IMR-90 (cell line): ENCODE measurements around the gene DYNC1H1. TPM values are rescaled to one million over a fixed set of nuclear protein-coding genes. Genes with fewer than 3 reads are reported as not detected.

ENCODE experiments used
- ATAC-seq: fragments of 200-7000 bp; cut with Tn5 transposase; 2 replicates; pipeline ENCODE4 v1.9.1; 2020; ENCODE audit warnings: low read depth, mild to moderate bottlenecking, moderate library complexity
- BruUV-seq: library from RNA; stranded (reverse); fragments of 400-500 nt; replicated peaks from 2 replicates; lab custom pipeline; 2021; lab: Mats Ljungman, UMichigan
- CTCF ChIA-PET: fragments of 300-600 bp; formaldehyde crosslinking; extraction: SDS; loops from one replicate; lab custom pipeline; 2021; ENCODE audit warnings: antibody characterized with exemption; lab: Yijun Ruan, JAX
- POLR2A ChIA-PET: fragments of 300-600 bp; sonication (Branson Sonifier 250); formaldehyde crosslinking; loops from one replicate; lab custom pipeline; 2022; ENCODE audit warnings: antibody characterized with exemption; ENCODE audit not compliant: unreplicated experiment; lab: Charles Lee
- DNase-seq: peaks from one replicate; pipeline ENCODE4 v3.0.0; 2013
- H2AFZ ChIP-seq: replicated peaks from 2 replicates; pipeline ENCODE3; 2013; ENCODE audit warnings: low read length, mild to moderate bottlenecking; ENCODE audit not compliant: poor library complexity
- H2AK5ac ChIP-seq: 2 replicates; pipeline ENCODE4 v1.6.1; 2013; ENCODE audit warnings: low read depth, low read length, inconsistent platforms
- H2AK9ac ChIP-seq: replicated peaks from 2 replicates; pipeline ENCODE3; 2013; ENCODE audit warnings: mild to moderate bottlenecking, low read depth, low read length, moderate library complexity; ENCODE audit not compliant: poor library complexity
- H2BK120ac ChIP-seq: 2 replicates; pipeline ENCODE4 v1.6.1; 2013; ENCODE audit warnings: low read depth, low read length, inconsistent platforms
- H2BK15ac ChIP-seq: 3 replicates; pipeline ENCODE4 v1.6.1; 2013; ENCODE audit warnings: low read depth, low read length, inconsistent platforms
- H2BK20ac ChIP-seq: 2 replicates; pipeline ENCODE4 v1.6.1; 2013; ENCODE audit warnings: low read depth, mild to moderate bottlenecking, inconsistent platforms, low read length, moderate library complexity
- H2BK5ac ChIP-seq: 2 replicates; pipeline ENCODE4 v1.6.1; 2013; ENCODE audit warnings: mild to moderate bottlenecking, low read depth, low read length, inconsistent platforms; ENCODE audit not compliant: poor library complexity, severe bottlenecking
- H3K14ac ChIP-seq: replicated peaks from 2 replicates; pipeline ENCODE4 v1.6.1; 2013; ENCODE audit warnings: low read depth, low read length, inconsistent platforms
- H3K18ac ChIP-seq: 2 replicates; pipeline ENCODE4 v1.6.1; 2013; ENCODE audit warnings: low read depth, low read length, control low read depth
- H3K23ac ChIP-seq: 2 replicates; pipeline ENCODE4 v1.6.1; 2013; ENCODE audit warnings: low read depth, low read length, inconsistent platforms
- H3K27ac ChIP-seq: 2 replicates; pipeline ENCODE4 v1.5.1; 2013; ENCODE audit warnings: mild to moderate bottlenecking, control low read depth, low read length; ENCODE audit not compliant: insufficient read depth
- H3K27me3 ChIP-seq: 2 replicates; pipeline ENCODE4 v1.6.1; 2013; ENCODE audit warnings: low read length; ENCODE audit not compliant: control insufficient read depth, insufficient read depth
- H3K36me3 ChIP-seq: 2 replicates; pipeline ENCODE4 v1.6.1; 2013; ENCODE audit warnings: low read length, mixed read lengths; ENCODE audit not compliant: control insufficient read depth, insufficient read depth
- H3K4ac ChIP-seq: 2 replicates; pipeline ENCODE4 v1.6.1; 2013; ENCODE audit warnings: low read depth, low read length, inconsistent platforms
- H3K4me1 ChIP-seq: 2 replicates; pipeline ENCODE4 v1.6.1; 2013; ENCODE audit warnings: low read length, mixed read lengths; ENCODE audit not compliant: control insufficient read depth, insufficient read depth
- H3K4me2 ChIP-seq: 2 replicates; pipeline ENCODE4 v1.6.1; 2013; ENCODE audit warnings: low read depth, mild to moderate bottlenecking, control low read depth, low read length, moderate library complexity
- H3K4me3 ChIP-seq: 2 replicates; pipeline ENCODE4 v1.5.1; 2013; ENCODE audit warnings: low read depth, mild to moderate bottlenecking, control low read depth, low read length, moderate library complexity; ENCODE audit not compliant: insufficient read depth
- H3K56ac ChIP-seq: 2 replicates; pipeline ENCODE4 v1.6.1; 2013; ENCODE audit warnings: low read length, inconsistent platforms; ENCODE audit not compliant: insufficient read depth; ENCODE audit errors: extremely low read depth
- H3K79me1 ChIP-seq, 2 experiments: 2 replicates each; pipeline ENCODE4 v1.6.1; 2013; ENCODE audit warnings: low read length in 2 of 2, inconsistent platforms in 1 of 2, low read depth in 1 of 2
- H3K9ac ChIP-seq: 2 replicates; pipeline ENCODE4 v1.6.1; 2013; ENCODE audit warnings: low read depth, low read length, control low read depth
- H3K9me1 ChIP-seq: 2 replicates; pipeline ENCODE4 v1.6.1; 2013; ENCODE audit warnings: low read length, inconsistent platforms; ENCODE audit not compliant: insufficient read depth
- H3K9me3 ChIP-seq: 2 replicates; pipeline ENCODE4 v1.6.1; 2013; ENCODE audit warnings: low read length; ENCODE audit not compliant: control insufficient read depth, insufficient read depth
- H4K20me1 ChIP-seq: 2 replicates; pipeline ENCODE4 v1.6.1; 2013; ENCODE audit warnings: low read length, inconsistent platforms; ENCODE audit not compliant: insufficient read depth
- H4K5ac ChIP-seq: 2 replicates; pipeline ENCODE4 v1.6.1; 2013; ENCODE audit warnings: mild to moderate bottlenecking, low read depth, low read length, control low read depth
- H4K8ac ChIP-seq, 2 experiments: 2 replicates each; pipeline ENCODE4 v1.6.1; 2013; ENCODE audit warnings: low read depth in 2 of 2, low read length in 2 of 2, control low read depth in 1 of 2, inconsistent platforms in 1 of 2
- H4K91ac ChIP-seq: 2 replicates; pipeline ENCODE4 v1.6.1; 2013; ENCODE audit warnings: low read depth, low read length, inconsistent platforms; ENCODE audit not compliant: insufficient read depth
- CEBPB ChIP-seq: IDR thresholded peaks from 2 replicates; pipeline ENCODE4 v1.6.1; 2012; ENCODE audit warnings: low read depth, low read length, improper control_type of control experiment
- CHD1 ChIP-seq: IDR thresholded peaks from 2 replicates; pipeline ENCODE4 v1.6.1; 2012; ENCODE audit warnings: low read depth, low read length, improper control_type of control experiment
- CTCF ChIP-seq: conservative IDR thresholded peaks from 2 replicates; pipeline ENCODE4 v1.5.1; 2012; ENCODE audit warnings: mild to moderate bottlenecking, low read depth, low read length, improper control_type of control experiment
- ELK1 ChIP-seq: fragments of 150-350 bp; IDR thresholded peaks from 2 replicates; pipeline ENCODE4 v1.6.1; 2016; ENCODE audit warnings: low read depth, mild to moderate bottlenecking, low read length, moderate library complexity, borderline replicate concordance
- FOS ChIP-seq: fragments of 150-350 bp; IDR thresholded peaks from 2 replicates; pipeline ENCODE4 v1.6.1; 2016; ENCODE audit warnings: low read depth, low read length
- MAFK ChIP-seq: IDR thresholded peaks from 2 replicates; pipeline ENCODE4 v1.6.1; 2012; ENCODE audit warnings: low read depth, low read length, improper control_type of control experiment
- MAZ ChIP-seq: IDR thresholded peaks from 2 replicates; pipeline ENCODE4 v1.6.1; 2012; ENCODE audit warnings: low read depth, mild to moderate bottlenecking, low read length, improper control_type of control experiment, moderate library complexity, borderline replicate concordance
- RAD21 ChIP-seq: IDR thresholded peaks from 2 replicates; pipeline ENCODE4 v1.6.1; 2012; ENCODE audit warnings: low read length, improper control_type of control experiment
- RCOR1 ChIP-seq: IDR thresholded peaks from 2 replicates; pipeline ENCODE4 v1.6.1; 2012; ENCODE audit warnings: mild to moderate bottlenecking, low read length, improper control_type of control experiment; ENCODE audit not compliant: insufficient replicate concordance
- WGBS, 2 experiments: methylation state at CpG; one replicate each; pipeline versions ENCODE4 v1.1.5 to v1.1.7; 2013; ENCODE audit warnings: missing lambda C conversion rate in 2 of 2; ENCODE audit not compliant: insufficient read length in 1 of 2; ENCODE audit errors: extremely low coverage in 2 of 2; 5-methylcytosine and 5-hydroxymethylcytosine counted together
- dilution Hi-C: fragments of 300-500 bp; cut with HindIII; formaldehyde crosslinking; loops from one replicate; pipeline ENCODE4 v1.14.3; 2018; ENCODE audit warnings: low sequenced_read_pairs; ENCODE audit not compliant: unreplicated experiment
- in situ Hi-C: fragments of 300-500 bp; cut with MboI; formaldehyde crosslinking; loops from 3 replicates; pipeline ENCODE4 v1.14.3; 2019; ENCODE audit warnings: low sequenced_read_pairs, inconsistent platforms, mixed read lengths
- intact Hi-C: fragments of 100-400 bp; cut with micrococcal nuclease; formaldehyde crosslinking; loops from 2 replicates; pipeline ENCODE4 v1.10.0; 2022
- polyA plus RNA-seq, 3 experiments: library from polyadenylated mRNA; depleted of rRNA; stranded (reverse); fragments of >200 nt; gene quantifications; 2 replicates each; pipeline ENCODE4 v1.2.3, GENCODE V29; 2012; ENCODE audit warnings: low replicate concordance in 1 of 3
- total RNA-seq: library from RNA; depleted of rRNA; stranded (reverse); fragments of >200 nt; gene quantifications from 2 replicates; pipeline ENCODE4 v1.2.3, GENCODE V29; 2012

DYNC1H1 gene
- total and polyA plus RNA-seq, 2 of the 4 experiments (the other 2 are of a cell fraction): 240 to 670 TPM

- Histone ChIP-seq H3K27me3 (no peaks in the 10 kb centered on the region), H3K4me1 (peaks cover 10% of the 10 kb centered on the region), H2BK5ac (no peak overlapping the region), H3K18ac (no peak overlapping the region), H3K9me1 (peaks cover 2% of the 10 kb centered on the region; the same call in 1 of the 2 replicates), H3K36me3 (peaks cover 10% of the 10 kb centered on the region), H3K9ac (no peak overlapping the region), H4K5ac (no peak overlapping the region), H3K4ac (no peak overlapping the region), H2BK15ac (no peak overlapping the region), H3K79me1 (peaks cover 6 to 22% of the 10 kb centered on the region in 2 experiments), H4K20me1 (peaks cover 16% of the 10 kb centered on the region), H3K4me3 (no peak overlapping the region), H3K14ac (no peak overlapping the region), H4K8ac (no peak overlapping the region), H2BK120ac (no peak overlapping the region), H3K4me2 (no peak overlapping the region), H3K23ac (no peak overlapping the region), H2AK9ac (no peak overlapping the region), H2BK20ac (no peak overlapping the region), H2AFZ (no peak overlapping the region), H3K9me3 (no peaks in the 10 kb centered on the region), H3K56ac (no peak overlapping the region), H3K27ac (no peak overlapping the region), H2AK5ac (no peak overlapping the region), H4K91ac (no peak overlapping the region)
- POLR2A ChIA-PET: no interaction called here
- 88% methylated on average over 10 of the region's 11 CpGs; no CpG with 5 or more reads in 1 of the 2 experiments for WGBS, 2 experiments
- CTCF ChIA-PET: no interaction called here
- dilution Hi-C loops: no loop called here
- no TSS peak for BruUV-seq
- TF ChIP-seq CEBPB: no peak
- TF ChIP-seq MAZ: no peak
- no peak for TF ChIP-seq CTCF
- no peak for TF ChIP-seq CHD1
- TF ChIP-seq FOS: no peak
- TF ChIP-seq ELK1: no peak
- TF ChIP-seq MAFK: no peak
- no peak for TF ChIP-seq RAD21
- TF ChIP-seq RCOR1: no peak
- in situ Hi-C loops: loop anchor here (25.0 kb wide), 1 partner anchor 223 kb away; the partner anchor contains the start of genes MOK and ZNF839
- DNase-seq (no peak), ATAC-seq (no peak)
- intact Hi-C loops: no loop called here
These were observed 125.4 kb downstream of the DYNC1H1 start for GRCh38 chr14:102089621-102090343.
